Fibroblast of lung (primary cell): ENCODE data around the gene SLC7A14. TPM values are rescaled to one million over a fixed set of nuclear protein-coding genes. Genes with fewer than 3 reads are reported as not detected.
A peak's percentile ranks its signal among the peaks of the same experiment; 100 is the strongest.

Experiments
- DNase-seq, 2 donors: peaks; one replicate each; pipeline versions ENCODE4 v3.0.0 to v3.0.0-alpha.2; 2010; ENCODE audit warnings: low read depth in 2 of 2
- H2AFZ ChIP-seq: 2 replicates; pipeline ENCODE4 v1.5.1; 2012; ENCODE audit warnings: low read length, control low read depth, inconsistent platforms
- H3K27ac ChIP-seq: 2 replicates; pipeline ENCODE4 v1.5.1; 2011; ENCODE audit warnings: low read length, control low read depth; ENCODE audit not compliant: insufficient read depth
- H3K27me3 ChIP-seq: 2 replicates; pipeline ENCODE4 v1.5.1; 2011; ENCODE audit warnings: mild to moderate bottlenecking, low read length; ENCODE audit not compliant: control insufficient read depth, insufficient read depth
- H3K36me3 ChIP-seq: 2 replicates; pipeline ENCODE4 v1.5.1; 2011; ENCODE audit warnings: low read length; ENCODE audit not compliant: control insufficient read depth, insufficient read depth
- H3K4me1 ChIP-seq: 2 replicates; pipeline ENCODE4 v1.5.1; 2011; ENCODE audit warnings: low read length; ENCODE audit not compliant: control insufficient read depth, insufficient read depth; ENCODE audit errors: extremely low read depth
- H3K4me2 ChIP-seq: 2 replicates; pipeline ENCODE4 v1.5.1; 2011; ENCODE audit warnings: low read length, control low read depth; ENCODE audit not compliant: insufficient read depth; ENCODE audit errors: extremely low read depth
- H3K4me3 ChIP-seq, 4 experiments: fragments of 200-600 bp in 1 of 4; sonication (generic) in 1 of 4; replicated peaks in 1 of 4; 2 replicates each; pipeline ENCODE4 v1.5.1; 2011 to 2016; ENCODE audit warnings: low read length in 4 of 4, low read depth in 3 of 4, mild to moderate bottlenecking in 3 of 4, control low read depth in 2 of 4, inconsistent platforms in 1 of 4, mixed read lengths in 1 of 4; ENCODE audit not compliant: insufficient read depth in 1 of 4; ENCODE audit errors: control extremely low read depth in 1 of 4
- H3K79me2 ChIP-seq: 2 replicates; pipeline ENCODE4 v1.5.1; 2012; ENCODE audit warnings: mild to moderate bottlenecking, low read length, inconsistent platforms; ENCODE audit not compliant: control insufficient read depth, insufficient read depth
- H3K9ac ChIP-seq: 2 replicates; pipeline ENCODE4 v1.5.1; 2011; ENCODE audit warnings: mild to moderate bottlenecking, low read length, control low read depth; ENCODE audit not compliant: insufficient read depth
- H3K9me3 ChIP-seq: 2 replicates; pipeline ENCODE4 v1.5.1; 2012; ENCODE audit warnings: low read depth, low read length; ENCODE audit not compliant: control insufficient read depth, insufficient read depth
- H4K20me1 ChIP-seq: 2 replicates; pipeline ENCODE4 v1.5.1; 2011; ENCODE audit warnings: low read length; ENCODE audit not compliant: control insufficient read depth, insufficient read depth; ENCODE audit errors: extremely low read depth
- EZH2 ChIP-seq: IDR thresholded peaks from 2 replicates; pipeline ENCODE4 v1.5.1; 2012; ENCODE audit warnings: low read length, control low read depth, mild to moderate bottlenecking; ENCODE audit errors: missing control alignments
- polyA plus RNA-seq, 2 donors: library from polyadenylated mRNA; depleted of rRNA in 1 of 2; stranded (reverse) in 1 of 2; unstranded in 1 of 2; fragments of >200 nt; gene quantifications; 2 replicates each; pipeline ENCODE4 v1.2.1, GENCODE V29; 2011 to 2012; ENCODE audit warnings: missing spikeins in 1 of 2
- total RNA-seq: library from RNA; depleted of rRNA; stranded (reverse); fragments of >200 nt; gene quantifications from 2 replicates; pipeline ENCODE4 v1.2.1, GENCODE V29; 2014
- TF ChIP-seq, protein P1 (sequence below), 2 donors: IDR thresholded peaks in 1 of 2; conservative IDR thresholded peaks in 1 of 2; 1 replicate in 1 of 2; 2 replicates in 1 of 2; pipeline ENCODE4 v1.5.1; 2011 to 2012; ENCODE audit warnings: low read length in 2 of 2, control low read depth in 1 of 2, inconsistent platforms in 1 of 2, low read depth in 1 of 2, mild to moderate bottlenecking in 1 of 2

The SLC7A14 gene
- total and polyA plus RNA-seq, 2 donors (not counting 1 experiment from before 2014, with no cell fraction given): 1.3 to 3.4 TPM

DNA sequence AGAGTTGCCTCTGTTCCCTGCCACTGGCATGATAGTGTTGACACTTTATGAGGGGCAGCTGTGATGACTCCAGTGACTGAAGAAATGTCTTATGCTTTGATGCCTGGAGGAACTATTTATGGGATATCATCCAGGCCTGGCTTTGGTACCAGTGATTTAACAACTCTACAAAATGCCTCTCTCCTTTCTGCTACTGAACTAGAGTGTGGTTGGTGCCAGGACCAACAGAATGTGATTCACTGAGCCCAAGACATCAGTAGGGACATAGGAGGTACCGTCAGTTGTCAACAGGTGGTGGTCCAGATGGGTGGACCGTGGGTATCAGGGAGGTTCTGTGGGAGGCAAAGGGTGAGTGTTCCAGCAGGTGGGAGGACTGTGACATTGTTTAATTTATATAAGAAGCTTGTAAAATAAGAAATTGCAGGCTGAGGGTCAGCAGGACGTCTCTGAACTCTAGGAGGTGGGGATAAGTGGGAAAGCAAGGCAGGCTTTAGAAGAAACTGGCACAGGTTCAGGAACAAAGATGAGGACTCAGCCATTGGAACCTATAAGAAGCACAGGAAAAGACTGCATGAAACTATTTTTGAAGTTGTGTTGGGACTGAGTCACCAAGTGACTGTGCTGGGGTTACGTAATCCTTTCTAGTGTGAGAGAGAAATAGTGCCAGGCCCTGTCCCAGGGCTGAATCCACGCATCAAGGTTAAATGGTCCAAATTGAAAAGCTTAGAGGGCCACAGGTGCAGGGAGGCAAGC is 28.5 kb upstream of the SLC7A14 start:
- no peak overlapping the region for H3K9ac ChIP-seq
- no peak for TF ChIP-seq EZH2
- TF ChIP-seq, protein P1, sequence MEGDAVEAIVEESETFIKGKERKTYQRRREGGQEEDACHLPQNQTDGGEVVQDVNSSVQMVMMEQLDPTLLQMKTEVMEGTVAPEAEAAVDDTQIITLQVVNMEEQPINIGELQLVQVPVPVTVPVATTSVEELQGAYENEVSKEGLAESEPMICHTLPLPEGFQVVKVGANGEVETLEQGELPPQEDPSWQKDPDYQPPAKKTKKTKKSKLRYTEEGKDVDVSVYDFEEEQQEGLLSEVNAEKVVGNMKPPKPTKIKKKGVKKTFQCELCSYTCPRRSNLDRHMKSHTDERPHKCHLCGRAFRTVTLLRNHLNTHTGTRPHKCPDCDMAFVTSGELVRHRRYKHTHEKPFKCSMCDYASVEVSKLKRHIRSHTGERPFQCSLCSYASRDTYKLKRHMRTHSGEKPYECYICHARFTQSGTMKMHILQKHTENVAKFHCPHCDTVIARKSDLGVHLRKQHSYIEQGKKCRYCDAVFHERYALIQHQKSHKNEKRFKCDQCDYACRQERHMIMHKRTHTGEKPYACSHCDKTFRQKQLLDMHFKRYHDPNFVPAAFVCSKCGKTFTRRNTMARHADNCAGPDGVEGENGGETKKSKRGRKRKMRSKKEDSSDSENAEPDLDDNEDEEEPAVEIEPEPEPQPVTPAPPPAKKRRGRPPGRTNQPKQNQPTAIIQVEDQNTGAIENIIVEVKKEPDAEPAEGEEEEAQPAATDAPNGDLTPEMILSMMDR (conservative IDR thresholded peaks at IDR 0.05 in 1 of 2, IDR thresholded peaks at IDR 0.05 in 1 of 2; ENCODE audit: low read depth in 1 of 2, low read length in 2 of 2): no peak
- H3K79me2 ChIP-seq: no peaks in the 10 kb centered on the region
- no peak overlapping the region for H3K4me3 ChIP-seq
- peak overlapping the region; percentile 20 for H3K27ac ChIP-seq
- no peaks in the 10 kb centered on the region for H3K9me3 ChIP-seq
- no peak overlapping the region for H3K4me2 ChIP-seq
- H3K27me3 ChIP-seq: no peaks in the 10 kb centered on the region
- H3K4me1 ChIP-seq: peaks cover 5% of the 10 kb centered on the region
- H4K20me1 ChIP-seq: no peaks in the 10 kb centered on the region
- no peak overlapping the region for H2AFZ ChIP-seq
- H3K36me3 ChIP-seq: no peaks in the 10 kb centered on the region
- peak; percentile 89 for DNase-seq

DNA sequence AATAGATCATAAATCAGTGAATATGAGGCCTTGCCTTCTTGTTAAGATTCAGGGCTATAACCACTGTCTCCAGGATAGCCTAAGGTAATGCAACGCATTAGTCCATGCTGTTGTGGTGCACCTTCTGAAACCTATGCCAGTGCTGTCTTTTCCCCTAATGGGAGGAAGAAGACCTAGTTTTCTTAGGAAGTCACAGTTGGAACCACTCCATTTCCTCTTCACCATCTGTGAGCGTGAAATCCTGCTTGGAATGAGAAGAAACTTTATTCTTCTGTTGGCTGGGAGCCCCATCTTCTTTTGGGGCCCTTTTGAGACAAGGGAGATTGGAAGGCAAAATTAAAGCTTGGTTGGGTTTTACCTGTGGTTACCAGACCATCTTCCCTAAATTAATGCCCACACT is 25.9 kb upstream of the SLC7A14 start:
- Histone ChIP-seq H2AFZ (no peak overlapping the region), H3K27ac (no peak overlapping the region), H3K9ac (no peak overlapping the region), H3K9me3 (no peaks in the 10 kb centered on the region), H3K4me2 (no peak overlapping the region), H3K36me3 (no peaks in the 10 kb centered on the region), H3K4me1 (peaks cover 5% of the 10 kb centered on the region), H3K79me2 (no peaks in the 10 kb centered on the region), H3K4me3 (no peak overlapping the region), H4K20me1 (no peaks in the 10 kb centered on the region), H3K27me3 (no peaks in the 10 kb centered on the region)
- TF ChIP-seq EZH2: no peak
- TF ChIP-seq, protein P1 (conservative IDR thresholded peaks at IDR 0.05 in 1 of 2, IDR thresholded peaks at IDR 0.05 in 1 of 2; ENCODE audit: low read depth in 1 of 2, low read length in 2 of 2): no peak
- no peak for DNase-seq

DNA sequence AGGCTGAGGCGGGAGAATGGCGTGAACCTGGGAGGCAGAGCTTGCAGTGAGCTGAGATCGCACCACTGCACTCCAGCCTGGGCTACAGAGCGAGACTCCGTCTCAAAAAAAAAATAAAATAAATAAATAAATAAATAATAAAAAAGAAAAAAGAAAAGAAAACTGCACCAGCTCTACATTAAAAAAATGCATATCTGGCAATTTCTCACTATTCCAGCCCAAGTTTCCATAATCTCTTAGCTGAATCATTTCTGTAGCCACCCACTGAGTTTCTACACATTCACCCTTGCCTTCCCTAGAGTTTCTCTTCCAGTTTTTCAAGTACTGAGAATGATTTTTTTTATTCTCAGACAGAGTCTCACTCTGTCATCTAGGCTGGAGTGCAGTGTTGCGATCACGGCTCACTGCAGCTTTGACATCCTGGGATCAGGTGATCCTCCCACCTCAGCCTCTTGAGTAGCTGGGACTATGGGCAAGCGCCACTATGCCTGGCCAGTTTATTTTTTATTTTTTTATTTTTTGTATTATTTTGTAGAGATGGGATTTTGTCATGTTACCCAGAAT is 24.5 kb upstream of the SLC7A14 start:
- Histone ChIP-seq H3K36me3 (no peaks in the 10 kb centered on the region), H3K27me3 (no peaks in the 10 kb centered on the region), H3K27ac (no peak overlapping the region), H3K4me1 (peaks cover 5% of the 10 kb centered on the region), H3K9ac (no peak overlapping the region), H3K4me2 (no peak overlapping the region), H3K79me2 (no peaks in the 10 kb centered on the region), H2AFZ (no peak overlapping the region), H3K4me3 (no peak overlapping the region), H4K20me1 (no peaks in the 10 kb centered on the region), H3K9me3 (no peaks in the 10 kb centered on the region)
- no peak for TF ChIP-seq EZH2
- TF ChIP-seq, protein P1 (conservative IDR thresholded peaks at IDR 0.05 in 1 of 2, IDR thresholded peaks at IDR 0.05 in 1 of 2; ENCODE audit: low read depth in 1 of 2, low read length in 2 of 2): no peak
- DNase-seq: no peak
